Smooth muscle cell (in vitro differentiated cells): ENCODE results near the gene SLC12A8. TPM values are rescaled to one million over a fixed set of nuclear protein-coding genes. Genes with fewer than 3 reads are reported as not detected.
A peak's percentile ranks its signal among the peaks of the same experiment; 100 is the strongest.

ENCODE experiments used
- DNase-seq: peaks from one replicate; lab custom pipeline; 2025; ENCODE audit not compliant: unreplicated experiment; lab: John Stamatoyannopoulos, UW
- H2AFZ ChIP-seq: fragments of 200-600 bp; sonication (generic); 2 replicates; pipeline ENCODE4 v1.6.0; 2016; ENCODE audit warnings: antibody characterized with exemption, low read depth, mild to moderate bottlenecking
- H3F3A ChIP-seq: fragments of 200-600 bp; sonication (generic); 2 replicates; pipeline ENCODE4 v1.6.0; 2017; ENCODE audit warnings: antibody characterized with exemption, low read depth
- H3K27ac ChIP-seq: fragments of 200-600 bp; sonication (generic); 2 replicates; pipeline ENCODE4 v1.5.1; 2016; ENCODE audit warnings: low read depth, mild to moderate bottlenecking
- H3K27me3 ChIP-seq: fragments of 200-600 bp; sonication (generic); 2 replicates; pipeline ENCODE4 v1.6.1; 2016; ENCODE audit warnings: low read depth, mild to moderate bottlenecking
- H3K36me3 ChIP-seq: fragments of 200-600 bp; sonication (generic); 2 replicates; pipeline ENCODE4 v1.5.1; 2016; ENCODE audit warnings: low read depth
- H3K4me1 ChIP-seq: fragments of 200-600 bp; sonication (generic); 2 replicates; pipeline ENCODE4 v1.5.1; 2016; ENCODE audit warnings: low read depth
- H3K4me2 ChIP-seq: fragments of 200-600 bp; sonication (generic); 2 replicates; pipeline ENCODE4 v1.6.0; 2016; ENCODE audit warnings: mild to moderate bottlenecking
- H3K4me3 ChIP-seq: fragments of 200-600 bp; sonication (generic); 2 replicates; pipeline ENCODE4 v1.5.1; 2016; ENCODE audit warnings: mild to moderate bottlenecking
- H3K79me2 ChIP-seq: fragments of 200-600 bp; sonication (generic); 2 replicates; pipeline ENCODE4 v1.6.0; 2016; ENCODE audit warnings: low read depth, mild to moderate bottlenecking
- H3K9ac ChIP-seq: fragments of 200-600 bp; sonication (generic); 2 replicates; pipeline ENCODE4 v1.6.0; 2016; ENCODE audit warnings: low read depth
- H3K9me3 ChIP-seq: fragments of 200-600 bp; sonication (generic); replicated peaks from 2 replicates; pipeline ENCODE4 v1.5.1; 2016; ENCODE audit warnings: low read depth
- H4K20me1 ChIP-seq: fragments of 200-600 bp; sonication (generic); 2 replicates; pipeline ENCODE4 v1.6.0; 2016; ENCODE audit warnings: low read depth
- WGBS: methylation state at CpG from one replicate; pipeline ENCODE4 v1.1.7; 2016; ENCODE audit warnings: low lambda C conversion rate; 5-methylcytosine and 5-hydroxymethylcytosine counted together
- polyA plus RNA-seq: library from polyadenylated mRNA; unstranded; fragments of >200 nt; fragmentation: Nextera tagmentation; extraction: Ambion mirVana; gene quantifications from 2 replicates; pipeline ENCODE4 v1.2.1, GENCODE V29; 2016
- total RNA-seq: library from RNA; depleted of rRNA; stranded (reverse); fragments of >200 nt; gene quantifications from 2 replicates; pipeline ENCODE4 v1.2.3, GENCODE V29; 2014
- TF ChIP-seq, protein P1 (sequence below): fragments of 200-600 bp; sonication (generic); IDR thresholded peaks from 2 replicates; pipeline ENCODE4 v1.5.1; 2017; ENCODE audit warnings: borderline replicate concordance, mild to moderate bottlenecking, antibody characterized with exemption; ENCODE audit not compliant: insufficient read depth, poor library complexity, severe bottlenecking

Gene SLC12A8
- total and polyA plus RNA-seq, 2 experiments from 2014 or later, result 28.5 to 54.3 TPM

DNA sequence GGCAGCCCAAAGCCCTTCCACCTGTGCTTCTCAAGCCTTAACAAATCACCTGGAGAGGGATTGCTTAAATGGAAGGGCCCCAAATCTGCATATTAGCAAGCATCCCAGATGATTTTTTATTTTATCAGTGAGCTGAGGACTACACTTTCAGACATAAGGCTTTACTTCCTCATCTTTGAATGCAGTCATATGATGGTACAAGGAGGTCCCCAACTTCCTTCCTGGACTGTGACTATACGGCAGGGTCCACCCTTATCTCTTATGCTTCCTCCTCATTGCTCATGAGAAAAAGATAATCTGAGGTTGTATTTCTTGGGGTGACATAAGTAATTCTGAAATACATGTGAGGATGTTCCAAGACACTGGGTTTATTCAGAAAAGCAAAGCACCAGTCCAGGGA lies 143.1 kb downstream of the SLC12A8 start:
- Histone ChIP-seq H3K4me1 (no peaks in the 10 kb centered on the region), H3K79me2 (no peaks in the 10 kb centered on the region), H3K9ac (no peak overlapping the region), H3K9me3 (no peaks in the 10 kb centered on the region), H3K4me3 (no peak overlapping the region), H3K4me2 (no peak overlapping the region), H3K27ac (no peak overlapping the region), H3F3A (no peaks in the 10 kb centered on the region), H3K27me3 (no peaks in the 10 kb centered on the region), H4K20me1 (no peaks in the 10 kb centered on the region), H3K36me3 (no peaks in the 10 kb centered on the region), H2AFZ (no peak overlapping the region)
- TF ChIP-seq, protein P1, sequence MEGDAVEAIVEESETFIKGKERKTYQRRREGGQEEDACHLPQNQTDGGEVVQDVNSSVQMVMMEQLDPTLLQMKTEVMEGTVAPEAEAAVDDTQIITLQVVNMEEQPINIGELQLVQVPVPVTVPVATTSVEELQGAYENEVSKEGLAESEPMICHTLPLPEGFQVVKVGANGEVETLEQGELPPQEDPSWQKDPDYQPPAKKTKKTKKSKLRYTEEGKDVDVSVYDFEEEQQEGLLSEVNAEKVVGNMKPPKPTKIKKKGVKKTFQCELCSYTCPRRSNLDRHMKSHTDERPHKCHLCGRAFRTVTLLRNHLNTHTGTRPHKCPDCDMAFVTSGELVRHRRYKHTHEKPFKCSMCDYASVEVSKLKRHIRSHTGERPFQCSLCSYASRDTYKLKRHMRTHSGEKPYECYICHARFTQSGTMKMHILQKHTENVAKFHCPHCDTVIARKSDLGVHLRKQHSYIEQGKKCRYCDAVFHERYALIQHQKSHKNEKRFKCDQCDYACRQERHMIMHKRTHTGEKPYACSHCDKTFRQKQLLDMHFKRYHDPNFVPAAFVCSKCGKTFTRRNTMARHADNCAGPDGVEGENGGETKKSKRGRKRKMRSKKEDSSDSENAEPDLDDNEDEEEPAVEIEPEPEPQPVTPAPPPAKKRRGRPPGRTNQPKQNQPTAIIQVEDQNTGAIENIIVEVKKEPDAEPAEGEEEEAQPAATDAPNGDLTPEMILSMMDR, result no peak
- 60% methylated on average over 1 of the region's 1 CpG for WGBS
- DNase-seq, result no peak

DNA sequence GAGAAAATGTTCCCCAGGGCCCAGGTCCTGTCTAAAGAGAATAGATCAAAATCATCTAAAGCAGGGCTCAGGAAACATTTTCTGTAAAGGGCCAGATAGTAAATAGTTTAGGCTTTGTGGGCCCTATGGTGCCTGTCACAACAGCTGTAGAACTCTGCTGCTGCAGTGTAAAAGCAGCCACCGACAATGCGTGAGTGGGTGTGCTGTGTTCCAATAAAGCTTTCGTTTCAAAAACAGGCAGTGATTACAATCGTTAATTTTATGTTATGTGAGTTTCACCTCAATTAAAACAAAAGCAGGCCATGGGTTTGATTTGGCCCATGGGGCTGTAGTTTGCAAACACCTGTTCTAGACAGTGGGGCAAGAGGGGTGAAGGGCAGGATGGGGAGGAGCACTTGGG lies 144.3 kb downstream of the SLC12A8 start:
- TF ChIP-seq, protein P1, result no peak
- Histone ChIP-seq H3K36me3 (no peaks in the 10 kb centered on the region), H4K20me1 (no peaks in the 10 kb centered on the region), H3K4me2 (no peak overlapping the region), H3F3A (no peaks in the 10 kb centered on the region), H3K79me2 (no peaks in the 10 kb centered on the region), H3K4me1 (no peaks in the 10 kb centered on the region), H3K9me3 (no peaks in the 10 kb centered on the region), H3K4me3 (no peak overlapping the region), H3K9ac (no peak overlapping the region), H2AFZ (no peak overlapping the region), H3K27ac (no peak overlapping the region), H3K27me3 (no peaks in the 10 kb centered on the region)
- no peak for DNase-seq
- 84% methylated on average over 4 of the region's 4 CpGs for WGBS

DNA sequence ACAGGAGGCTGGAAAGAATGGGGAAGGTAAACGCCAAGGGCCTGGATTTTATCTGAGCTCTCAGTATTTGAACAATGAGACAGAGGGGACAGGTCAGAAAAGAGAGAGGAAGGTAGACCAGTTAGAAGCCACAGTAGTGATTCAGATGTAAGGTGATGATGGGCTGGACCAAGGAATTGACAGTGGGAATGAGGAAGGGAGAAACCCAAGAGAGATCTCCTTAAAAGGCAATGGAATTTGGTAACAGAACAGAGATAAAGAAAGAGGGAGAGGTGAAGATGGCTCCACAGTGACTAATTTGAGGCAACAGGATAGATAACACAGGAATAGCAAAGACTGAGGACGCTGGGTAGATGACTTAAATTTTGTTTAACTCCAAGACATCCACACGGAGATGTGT lies 145.3 kb downstream of the SLC12A8 start:
- no peaks in the 10 kb centered on the region for H3F3A ChIP-seq
- WGBS, result 48% methylated on average over 3 of the region's 3 CpGs
- H3K9ac ChIP-seq, result no peak overlapping the region
- no peaks in the 10 kb centered on the region for H3K9me3 ChIP-seq
- peaks cover 4% of the 10 kb centered on the region for H3K4me1 ChIP-seq
- DNase-seq, result no peak
- H3K4me2 ChIP-seq, result no peak overlapping the region
- no peaks in the 10 kb centered on the region for H4K20me1 ChIP-seq
- no peaks in the 10 kb centered on the region for H3K36me3 ChIP-seq
- no peak overlapping the region for H3K4me3 ChIP-seq
- H2AFZ ChIP-seq, result no peak overlapping the region
- no peak overlapping the region for H3K27ac ChIP-seq
- H3K27me3 ChIP-seq, result no peaks in the 10 kb centered on the region
- TF ChIP-seq, protein P1, result no peak
- no peaks in the 10 kb centered on the region for H3K79me2 ChIP-seq

DNA sequence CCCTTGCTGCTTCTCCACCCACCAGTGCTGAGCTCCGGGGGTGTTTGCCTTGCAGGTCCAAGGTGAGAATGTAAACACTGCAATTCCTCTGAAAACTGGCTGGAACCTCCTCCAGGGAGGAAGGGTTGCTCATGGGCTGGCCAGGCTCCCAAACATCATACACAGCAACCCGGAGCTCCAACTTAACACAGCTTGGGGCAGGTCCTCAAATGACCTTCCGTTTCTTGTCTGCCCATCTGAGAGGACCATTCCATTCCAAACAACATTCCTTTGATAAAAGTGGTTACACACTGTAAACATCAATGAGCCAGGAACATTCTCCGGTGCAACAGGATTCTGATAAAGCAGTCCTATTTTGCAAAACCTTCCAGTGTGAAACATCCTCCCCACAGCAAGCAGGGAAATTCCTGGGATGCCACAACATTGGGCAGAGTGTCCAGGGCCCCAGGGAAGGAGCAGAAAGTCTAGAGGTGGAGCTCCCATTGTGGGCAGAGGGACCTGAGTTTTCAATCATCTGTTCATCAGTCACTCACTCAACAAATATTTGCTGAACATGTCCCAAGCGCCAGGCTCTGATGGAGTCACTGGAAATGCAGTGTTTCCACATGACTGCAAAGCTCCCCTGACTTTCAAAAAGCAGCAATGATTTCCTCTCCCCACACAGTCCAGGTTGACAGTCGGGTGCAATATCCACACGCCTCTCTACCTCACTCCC lies 149.5 kb downstream of the SLC12A8 start:
- H3K27me3 ChIP-seq, result no peaks in the 10 kb centered on the region
- H3K36me3 ChIP-seq, result no peaks in the 10 kb centered on the region
- no peak overlapping the region for H2AFZ ChIP-seq
- H3K4me1 ChIP-seq, result peaks cover 4% of the 10 kb centered on the region
- H3F3A ChIP-seq, result no peaks in the 10 kb centered on the region
- H3K27ac ChIP-seq, result peak overlapping the region; percentile 46
- WGBS, result 36% methylated on average over 7 of the region's 7 CpGs
- H3K79me2 ChIP-seq, result no peaks in the 10 kb centered on the region
- DNase-seq, result no peak
- H3K9me3 ChIP-seq, result no peaks in the 10 kb centered on the region
- H4K20me1 ChIP-seq, result no peaks in the 10 kb centered on the region
- H3K9ac ChIP-seq, result no peak overlapping the region
- H3K4me2 ChIP-seq, result peak overlapping the region; percentile 70
- TF ChIP-seq, protein P1, result no peak
- H3K4me3 ChIP-seq, result no peak overlapping the region
